Body of pancreas (tissue), 4 donors: Measurements from ENCODE around the gene FGF12.

Source experiments
- POLR2A ChIP-seq, 3 donors: fragments of 450-650 bp; IDR thresholded peaks; one replicate each; pipeline ENCODE4 v1.6.1; 2016; ENCODE audit warnings: antibody characterized with exemption in 3 of 3, mild to moderate bottlenecking in 2 of 3
- TF ChIP-seq, protein P1 (sequence below), 7 experiments: fragments of 450-650 bp in 4 of 7; fragments of 200-600 bp in 3 of 7; sonication (generic) in 3 of 7; IDR thresholded peaks; one replicate each; pipeline ENCODE4 v1.5.1; 2016 to 2019; ENCODE audit warnings: antibody characterized with exemption in 7 of 7

DNA sequence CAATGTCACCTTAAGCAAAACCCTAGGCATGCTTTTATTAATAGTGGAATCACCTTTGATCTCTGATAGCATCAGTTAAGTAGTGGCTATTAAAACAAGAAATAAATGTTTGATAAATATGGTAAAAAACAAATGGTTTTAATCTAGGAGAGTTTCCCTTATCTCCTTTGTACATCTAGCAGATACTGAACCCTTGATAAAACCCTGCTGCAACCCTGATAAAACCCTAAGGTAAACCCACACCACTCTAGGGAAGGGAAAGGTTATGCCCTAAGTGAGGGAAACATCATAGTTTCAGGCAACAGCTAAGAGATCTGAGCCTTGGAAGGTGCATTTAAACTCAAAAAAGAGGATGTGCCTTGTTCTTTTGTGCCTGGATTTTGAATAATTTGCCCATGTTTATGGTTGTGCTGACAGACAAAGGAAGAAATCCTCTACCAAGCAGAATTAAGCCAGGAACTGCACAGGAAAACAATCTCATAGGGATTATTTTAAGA, 309.7 kb downstream of the FGF12 start:
- TF ChIP-seq, protein P1, sequence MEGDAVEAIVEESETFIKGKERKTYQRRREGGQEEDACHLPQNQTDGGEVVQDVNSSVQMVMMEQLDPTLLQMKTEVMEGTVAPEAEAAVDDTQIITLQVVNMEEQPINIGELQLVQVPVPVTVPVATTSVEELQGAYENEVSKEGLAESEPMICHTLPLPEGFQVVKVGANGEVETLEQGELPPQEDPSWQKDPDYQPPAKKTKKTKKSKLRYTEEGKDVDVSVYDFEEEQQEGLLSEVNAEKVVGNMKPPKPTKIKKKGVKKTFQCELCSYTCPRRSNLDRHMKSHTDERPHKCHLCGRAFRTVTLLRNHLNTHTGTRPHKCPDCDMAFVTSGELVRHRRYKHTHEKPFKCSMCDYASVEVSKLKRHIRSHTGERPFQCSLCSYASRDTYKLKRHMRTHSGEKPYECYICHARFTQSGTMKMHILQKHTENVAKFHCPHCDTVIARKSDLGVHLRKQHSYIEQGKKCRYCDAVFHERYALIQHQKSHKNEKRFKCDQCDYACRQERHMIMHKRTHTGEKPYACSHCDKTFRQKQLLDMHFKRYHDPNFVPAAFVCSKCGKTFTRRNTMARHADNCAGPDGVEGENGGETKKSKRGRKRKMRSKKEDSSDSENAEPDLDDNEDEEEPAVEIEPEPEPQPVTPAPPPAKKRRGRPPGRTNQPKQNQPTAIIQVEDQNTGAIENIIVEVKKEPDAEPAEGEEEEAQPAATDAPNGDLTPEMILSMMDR (IDR thresholded peaks at IDR 0.05): no peak
- no peak for TF ChIP-seq POLR2A (IDR thresholded peaks at IDR 0.05)
